Testis (tissue), 3 donors: ENCODE data around the gene GTF2I. TPM values are rescaled to one million over a fixed set of nuclear protein-coding genes. Genes with fewer than 3 reads are reported as not detected.
"Not testable (repeated sequence)": the region's sequence is repeated elsewhere in the genome, so short reads cannot be mapped to it uniquely, and the experiment has no call there.

ENCODE experiments used
- DNase-seq: peaks from one replicate; pipeline ENCODE4 v3.0.0-alpha.2; 2019
- H3K27ac ChIP-seq, 2 donors: fragments of 200-600 bp; sonication (generic); one replicate each; pipeline ENCODE4 v1.5.1; 2019
- H3K27me3 ChIP-seq: fragments of 200-600 bp; sonication (generic); one replicate; pipeline ENCODE4 v1.5.1; 2019
- H3K36me3 ChIP-seq: fragments of 200-600 bp; sonication (generic); one replicate; pipeline ENCODE4 v1.5.1; 2017; ENCODE audit warnings: low read depth; ENCODE audit errors: missing control alignments
- H3K4me1 ChIP-seq: fragments of 200-600 bp; sonication (generic); one replicate; pipeline ENCODE4 v1.5.1; 2019
- H3K4me3 ChIP-seq, 2 donors: fragments of 200-600 bp; sonication (generic); one replicate each; pipeline ENCODE4 v1.5.1; 2017 to 2019
- H3K9me3 ChIP-seq: fragments of 200-600 bp; sonication (generic); one replicate; pipeline ENCODE4 v1.5.1; 2017
- WGBS, 2 donors: methylation state at CpG; one replicate each; pipeline ENCODE4 v1.1.5; 2018; 5-methylcytosine and 5-hydroxymethylcytosine counted together
- intact Hi-C: fragments of 100-400 bp; cut with DNase I; formaldehyde crosslinking; loops from one replicate; pipeline ENCODE4 v1.15.1; 2023; ENCODE audit warnings: low total_unique reads
- polyA plus RNA-seq: library from polyadenylated mRNA; stranded (reverse); fragments of 350-450 nt; fragmentation: Illumina TruSeq; extraction: RNeasy Lipid Tissue Mini Kit (QIAGEN cat#74804); gene quantifications from one replicate; pipeline ENCODE4 v1.2.3, GENCODE V29; 2014; ENCODE audit warnings: low read depth, low replicate concordance; ENCODE audit not compliant: insufficient read depth
- total RNA-seq, 2 donors: library from RNA; depleted of rRNA; stranded (reverse); fragments of >200 nt; gene quantifications; one replicate each; pipeline ENCODE4 v1.2.3, GENCODE V29; 2016

GTF2I gene
- total and polyA plus RNA-seq, 3 donors from 2014 or later = 83.4 to 210 (median 208) TPM

- WGBS, 2 donors = no CpG with 5 or more reads among the region's 9 CpGs
These were observed 86.5 kb downstream of the GTF2I start for GRCh38 chr7:74743936-74744557.

GRCh38 chr7:74753921-74754482, 96.5 kb downstream of the GTF2I start:
- H3K4me3 ChIP-seq, H3K36me3 ChIP-seq, H3K9me3 ChIP-seq, H3K4me1 ChIP-seq, H3K27me3 ChIP-seq, DNase-seq, H3K27ac ChIP-seq, intact Hi-C loops: not testable (repeated sequence)
- WGBS, 2 donors = no CpG with 5 or more reads among the region's 9 CpGs

More at GRCh38 chr7:74743936-74744557, 86.5 kb downstream of the GTF2I start:
- intact Hi-C loops, H3K36me3 ChIP-seq, H3K4me3 ChIP-seq, H3K9me3 ChIP-seq, H3K27me3 ChIP-seq, DNase-seq, H3K4me1 ChIP-seq, H3K27ac ChIP-seq: not testable (repeated sequence)

GRCh38 chr7:74756673-74757072, 99.2 kb downstream of the GTF2I start:
- DNase-seq, H3K27me3 ChIP-seq, H3K4me3 ChIP-seq, H3K27ac ChIP-seq, intact Hi-C loops, H3K4me1 ChIP-seq, H3K36me3 ChIP-seq, H3K9me3 ChIP-seq: not testable (repeated sequence)
- WGBS, 2 donors = no CpG with 5 or more reads among the region's 5 CpGs

DNA sequence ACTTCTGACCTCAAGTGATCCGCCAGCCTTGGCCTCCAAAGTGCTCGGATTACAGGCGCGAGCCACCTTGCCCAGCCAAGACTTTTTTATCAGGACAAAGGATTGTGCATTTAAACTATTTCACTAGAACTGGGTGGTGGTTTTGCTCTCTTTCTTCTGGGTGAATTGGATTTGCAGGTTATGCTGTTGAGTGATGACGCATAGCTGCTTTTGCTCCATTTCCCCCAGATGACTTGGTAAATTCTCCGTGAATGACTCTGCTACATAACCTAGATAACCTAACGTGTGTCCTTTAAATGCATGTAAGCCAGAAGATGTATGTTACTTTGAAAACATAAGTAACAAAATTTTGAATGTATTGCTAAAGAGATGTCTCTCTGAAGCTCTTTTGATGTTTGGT, 100.8 kb downstream of the GTF2I start:
- H3K27me3 ChIP-seq, H3K9me3 ChIP-seq, H3K27ac ChIP-seq, H3K4me3 ChIP-seq, DNase-seq, H3K4me1 ChIP-seq, intact Hi-C loops, H3K36me3 ChIP-seq: not testable (repeated sequence)
- no CpG with 5 or more reads among the region's 7 CpGs for WGBS, 2 donors

- DNase-seq, intact Hi-C loops, H3K9me3 ChIP-seq, H3K4me1 ChIP-seq, H3K36me3 ChIP-seq, H3K27ac ChIP-seq, H3K27me3 ChIP-seq, H3K4me3 ChIP-seq: not testable (repeated sequence)
- no CpG with 5 or more reads among the region's 3 CpGs for WGBS, 2 donors
These were observed 101.5 kb downstream of the GTF2I start for GRCh38 chr7:74758982-74759381.

- H3K27ac ChIP-seq, H3K27me3 ChIP-seq, H3K4me1 ChIP-seq, H3K36me3 ChIP-seq, intact Hi-C loops, H3K4me3 ChIP-seq, H3K9me3 ChIP-seq, DNase-seq: not testable (repeated sequence)
- WGBS, 2 donors = no CpG with 5 or more reads among the region's 17 CpGs
These were observed 107.8 kb downstream of the GTF2I start for GRCh38 chr7:74765205-74765918.

GRCh38 chr7:74766509-74766908, 109.0 kb downstream of the GTF2I start:
- DNase-seq, H3K4me3 ChIP-seq, H3K27me3 ChIP-seq, intact Hi-C loops, H3K4me1 ChIP-seq, H3K36me3 ChIP-seq, H3K9me3 ChIP-seq, H3K27ac ChIP-seq: not testable (repeated sequence)
- 86% methylated on average over 1 of the region's 7 CpGs; no CpG with 5 or more reads in 1 of the 2 donors for WGBS, 2 donors

DNA sequence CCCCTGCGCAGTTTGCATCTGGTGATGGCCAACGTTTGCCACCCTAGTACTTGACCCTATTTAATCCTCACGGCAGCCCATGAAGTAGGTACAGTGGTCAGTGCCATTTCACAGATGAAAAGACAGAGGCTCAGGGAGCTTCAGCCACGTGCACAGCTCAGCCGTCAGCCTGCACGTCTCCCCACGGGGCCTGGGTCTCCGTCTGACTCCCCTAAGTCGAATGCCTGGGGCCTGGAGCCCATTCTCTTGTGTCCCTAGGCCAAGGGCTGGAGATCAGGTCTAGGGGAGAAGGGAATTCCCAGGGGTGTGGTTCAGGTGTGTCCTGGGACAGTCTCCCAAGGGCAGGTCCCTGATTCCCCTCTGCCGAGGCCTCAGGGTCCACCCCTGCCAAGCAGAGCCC, 109.5 kb downstream of the GTF2I start:
- H3K4me3 ChIP-seq, H3K27me3 ChIP-seq, H3K36me3 ChIP-seq, intact Hi-C loops, H3K9me3 ChIP-seq, H3K4me1 ChIP-seq, DNase-seq, H3K27ac ChIP-seq: not testable (repeated sequence)
- 67 to 70% methylated on average over 6 of the region's 10 CpGs for WGBS, 2 donors

DNA sequence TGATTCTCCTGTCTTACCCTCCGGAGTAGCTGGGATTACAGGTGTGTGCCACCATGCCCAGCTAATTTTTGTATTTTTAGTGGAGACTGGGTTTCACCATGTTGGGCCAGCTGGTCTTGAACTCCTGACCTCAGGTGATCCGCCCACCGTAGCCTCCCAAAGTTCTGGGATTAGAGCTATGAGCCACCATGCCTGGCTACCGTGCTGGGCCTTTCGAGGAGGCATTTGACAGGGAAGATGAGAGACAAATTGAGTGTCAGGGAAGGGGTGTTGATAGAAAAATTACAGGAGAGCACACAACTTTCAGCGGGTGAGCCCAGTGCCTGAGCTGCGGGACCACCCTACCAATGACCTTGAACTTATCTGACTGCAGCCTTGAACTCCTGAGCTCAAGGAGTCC, 112.5 kb downstream of the GTF2I start:
- H3K4me1 ChIP-seq, H3K27me3 ChIP-seq, H3K36me3 ChIP-seq, H3K9me3 ChIP-seq, H3K27ac ChIP-seq, H3K4me3 ChIP-seq, DNase-seq, intact Hi-C loops: not testable (repeated sequence)
- WGBS, 2 donors = 100% methylated on average over 2 of the region's 7 CpGs; no CpG with 5 or more reads in 1 of the 2 donors

DNA sequence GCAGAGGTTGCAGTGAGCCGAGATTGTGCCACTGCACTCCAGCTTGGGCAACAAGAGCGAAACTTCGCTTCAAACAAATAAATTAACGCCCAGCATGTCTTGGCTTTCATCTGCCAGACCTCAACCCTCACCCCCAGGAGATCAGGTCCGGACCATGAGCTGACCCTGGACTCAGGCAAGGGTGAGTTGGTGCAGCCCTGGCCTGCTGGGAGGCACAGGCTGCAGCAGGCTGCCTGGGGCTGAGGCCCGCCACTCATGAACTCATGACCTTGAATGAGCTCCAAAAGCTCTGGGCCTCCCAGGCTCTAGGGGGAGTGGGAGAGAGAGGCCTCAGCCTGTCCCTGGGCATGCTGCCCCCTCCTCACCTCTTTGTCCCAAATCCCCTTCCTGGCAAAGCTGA, 114.6 kb downstream of the GTF2I start:
- H3K4me3 ChIP-seq, H3K36me3 ChIP-seq, H3K9me3 ChIP-seq, intact Hi-C loops, DNase-seq, H3K27me3 ChIP-seq, H3K27ac ChIP-seq, H3K4me1 ChIP-seq: not testable (repeated sequence)
- 83% methylated on average over 2 of the region's 6 CpGs; no CpG with 5 or more reads in 1 of the 2 donors for WGBS, 2 donors

DNA sequence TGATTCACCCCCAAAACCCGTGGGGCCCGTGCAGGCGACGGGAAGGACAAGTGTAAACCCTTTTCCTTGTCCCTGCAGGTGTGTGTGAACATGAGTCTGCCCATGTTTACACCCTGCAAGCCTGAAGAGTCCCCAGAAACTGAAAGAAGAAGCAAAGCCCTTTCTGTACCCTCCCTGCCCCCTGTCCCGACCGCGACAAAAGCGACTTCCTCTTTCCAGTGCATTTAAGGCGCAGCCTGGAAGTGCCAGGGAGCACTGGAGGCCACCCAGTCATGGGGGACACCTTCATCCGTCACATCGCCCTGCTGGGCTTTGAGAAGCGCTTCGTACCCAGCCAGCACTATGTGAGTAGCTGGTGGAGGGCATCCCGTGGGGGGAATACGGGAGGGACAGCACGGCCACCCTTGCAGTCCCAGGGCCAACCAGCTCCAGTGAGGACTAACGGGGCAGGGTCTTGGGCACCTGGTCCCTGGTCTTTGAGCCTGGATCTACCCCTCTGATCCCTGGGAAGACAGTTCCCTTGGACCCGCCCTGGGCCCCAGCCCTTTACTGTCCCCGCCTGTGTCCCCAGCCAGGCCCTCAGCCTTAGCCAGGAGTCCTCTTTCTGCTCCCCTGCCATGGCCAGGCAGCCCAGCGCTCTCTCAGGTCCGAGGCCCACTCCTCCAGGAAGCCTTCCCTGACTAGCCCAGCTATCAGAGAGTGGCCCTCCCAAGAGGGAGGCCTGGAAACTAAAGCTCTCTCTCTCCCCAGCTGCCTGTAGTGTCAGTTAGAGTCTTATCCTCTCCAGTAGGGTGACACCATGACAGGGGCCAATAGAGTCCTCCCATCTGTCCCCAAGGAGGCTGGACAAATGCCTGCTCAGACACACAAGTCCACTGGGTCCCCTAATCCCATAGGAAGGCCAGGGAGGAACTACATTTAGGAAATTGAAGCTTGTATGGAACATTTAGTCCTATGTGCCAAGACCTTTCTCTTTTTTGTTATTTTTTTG, 116.5 kb downstream of the GTF2I start, which contains the start of gene NCF1:
NCF1 (plus strand) TSS at position 252 of the 991 bp plus-strand sequence; CDS start at position 273, 21 bp downstream.
- H3K27ac ChIP-seq, H3K4me1 ChIP-seq, DNase-seq, H3K9me3 ChIP-seq, H3K36me3 ChIP-seq, H3K4me3 ChIP-seq, intact Hi-C loops, H3K27me3 ChIP-seq: not testable (repeated sequence)
- WGBS, 2 donors = no CpG with 5 or more reads among the region's 21 CpGs
